Myometrial cell (primary cell): ENCODE data around the gene PELI2. TPM values are rescaled to one million over a fixed set of nuclear protein-coding genes. Genes with fewer than 3 reads are reported as not detected.

Source experiments
- total RNA-seq: library from RNA; depleted of rRNA; stranded (reverse); fragments of >200 nt; gene quantifications from 2 replicates; pipeline ENCODE4 v1.2.3, GENCODE V29; 2015

Gene PELI2
- total RNA-seq: 1.2 and 2.8 TPM in 2 replicates

DNA sequence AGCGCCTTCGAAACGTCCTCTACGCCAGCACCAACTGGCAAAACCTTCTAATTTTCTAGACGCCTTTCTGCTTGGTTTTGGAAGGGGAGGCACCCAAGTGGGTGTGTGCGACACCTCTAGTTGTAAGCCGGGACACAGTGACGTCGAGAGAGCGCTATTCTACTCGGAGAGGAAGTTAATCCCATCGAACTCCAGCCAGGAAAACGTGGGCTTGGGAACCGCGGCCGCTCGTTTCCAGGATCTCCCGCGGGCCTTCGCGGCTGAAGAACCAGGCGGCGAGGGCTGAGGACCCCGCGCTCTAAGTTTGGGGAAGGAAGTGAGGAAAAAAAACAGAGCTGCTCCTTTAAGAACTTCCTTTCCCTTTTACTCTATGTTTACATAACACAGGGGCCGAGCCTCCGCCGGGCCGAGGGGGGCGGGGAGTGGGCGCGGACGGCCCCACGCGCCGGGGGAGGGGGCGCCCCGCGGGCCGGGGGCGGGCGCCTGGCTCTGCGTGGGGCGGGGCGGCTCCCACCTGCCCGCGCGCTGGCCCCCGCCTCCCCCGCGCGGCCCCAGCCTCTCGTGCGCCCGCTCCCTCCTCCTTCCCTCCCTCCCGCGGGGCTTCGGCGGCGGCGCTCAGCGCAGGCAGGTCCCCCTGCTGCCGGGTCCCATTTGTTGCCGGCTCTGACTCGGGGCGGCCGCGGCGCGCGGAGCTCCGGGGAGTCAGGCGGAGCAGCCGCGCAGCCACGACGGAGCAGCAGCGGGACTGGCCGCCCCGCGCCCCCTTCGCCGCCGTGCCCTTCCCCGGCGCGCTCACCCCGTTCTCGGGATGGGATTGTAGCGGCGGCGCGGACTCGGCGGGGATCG lies at the start of gene PELI2:
Gene PELI2, plus strand, starts transcription at position 647 of the 846 bp plus-strand sequence. CDS start 250 bp downstream, outside the sequence.

